T-helper 1 cell treated with Interleukin-12 subunit alpha and Interleukin-12 subunit beta and Interleukin-4 antibody, amounts not matched to agents 30 μg/mL and 1 μg/mL, for 36 hours (primary cell): ENCODE results near the gene DGKQ.

Source experiments
- H3K27ac Mint-ChIP-seq: one replicate; pipeline ENCODE4 v1.8.0; 2021; ENCODE audit warnings: mild to moderate bottlenecking, mixed read lengths
- H3K27me3 Mint-ChIP-seq: one replicate; pipeline ENCODE4 v1.8.0; 2021; ENCODE audit warnings: low read depth, mixed read lengths
- H3K36me3 Mint-ChIP-seq: one replicate; pipeline ENCODE4 v1.8.0; 2021; ENCODE audit warnings: low read depth, mixed read lengths
- H3K4me1 Mint-ChIP-seq: one replicate; pipeline ENCODE4 v1.8.0; 2021; ENCODE audit warnings: low read depth, mixed read lengths
- H3K4me3 Mint-ChIP-seq: one replicate; pipeline ENCODE4 v1.8.0; 2021; ENCODE audit warnings: mild to moderate bottlenecking, moderate library complexity, mixed read lengths
- H3K9me3 Mint-ChIP-seq: one replicate; pipeline ENCODE4 v1.8.0; 2021; ENCODE audit warnings: mixed read lengths

DGKQ gene

GRCh38 chr4:973431-974397, at the start of gene DGKQ:
Gene DGKQ (minus strand): TSS chr4:973569. CDS start chr4:973482, 87 bp downstream.
- Mint-ChIP-seq H3K4me3 (peak within 1 kb of the TSS; percentile 21), H3K27ac (no peak within 1 kb of the TSS), H3K9me3 (no peaks in the 10 kb centered on the region), H3K27me3 (no peaks in the 10 kb centered on the region), H3K36me3 (no peaks in the 10 kb centered on the region), H3K4me1 (peaks cover 5% of the 10 kb centered on the region)

GRCh38 chr4:1022739-1023066, 49.3 kb upstream of the DGKQ start:
- Mint-ChIP-seq H3K36me3 (peaks cover 2% of the 10 kb centered on the region), H3K27me3 (no peaks in the 10 kb centered on the region), H3K27ac (no peak overlapping the region), H3K4me1 (peaks cover 6% of the 10 kb centered on the region), H3K4me3 (no peak overlapping the region), H3K9me3 (no peaks in the 10 kb centered on the region)

- no peaks in the 10 kb centered on the region for H3K27me3 Mint-ChIP-seq
- H3K36me3 Mint-ChIP-seq: peaks cover 2% of the 10 kb centered on the region
- H3K4me1 Mint-ChIP-seq: peaks cover 6% of the 10 kb centered on the region
- H3K27ac Mint-ChIP-seq: no peak overlapping the region
- H3K4me3 Mint-ChIP-seq: no peak overlapping the region
- no peaks in the 10 kb centered on the region for H3K9me3 Mint-ChIP-seq
These were observed 48.8 kb upstream of the DGKQ start for GRCh38 chr4:1022051-1022738.

- Mint-ChIP-seq H3K27me3 (no peaks in the 10 kb centered on the region), H3K27ac (no peak overlapping the region), H3K36me3 (peaks cover 2% of the 10 kb centered on the region), H3K4me1 (peaks cover 6% of the 10 kb centered on the region), H3K9me3 (no peaks in the 10 kb centered on the region), H3K4me3 (no peak overlapping the region)
These were observed 48.1 kb upstream of the DGKQ start for GRCh38 chr4:1021386-1022050.

- no peaks in the 10 kb centered on the region for H3K4me1 Mint-ChIP-seq
- H3K9me3 Mint-ChIP-seq: no peaks in the 10 kb centered on the region
- H3K27me3 Mint-ChIP-seq: no peaks in the 10 kb centered on the region
- no peaks in the 10 kb centered on the region for H3K36me3 Mint-ChIP-seq
- H3K27ac Mint-ChIP-seq: no peak overlapping the region
- H3K4me3 Mint-ChIP-seq: no peak overlapping the region
These were observed 46.5 kb upstream of the DGKQ start for GRCh38 chr4:1019729-1020470.

- no peak overlapping the region for H3K4me3 Mint-ChIP-seq
- no peaks in the 10 kb centered on the region for H3K4me1 Mint-ChIP-seq
- no peak overlapping the region for H3K27ac Mint-ChIP-seq
- H3K36me3 Mint-ChIP-seq: no peaks in the 10 kb centered on the region
- no peaks in the 10 kb centered on the region for H3K27me3 Mint-ChIP-seq
- no peaks in the 10 kb centered on the region for H3K9me3 Mint-ChIP-seq
These were observed 46.0 kb upstream of the DGKQ start for GRCh38 chr4:1019320-1019719.

GRCh38 chr4:1018147-1019020, 45.0 kb upstream of the DGKQ start:
- Mint-ChIP-seq H3K9me3 (no peaks in the 10 kb centered on the region), H3K4me3 (no peak overlapping the region), H3K27me3 (no peaks in the 10 kb centered on the region), H3K36me3 (no peaks in the 10 kb centered on the region), H3K27ac (no peak overlapping the region), H3K4me1 (peaks cover 2% of the 10 kb centered on the region)

GRCh38 chr4:1017706-1018105, 44.3 kb upstream of the DGKQ start:
- no peak overlapping the region for H3K27ac Mint-ChIP-seq
- no peaks in the 10 kb centered on the region for H3K9me3 Mint-ChIP-seq
- no peaks in the 10 kb centered on the region for H3K36me3 Mint-ChIP-seq
- no peaks in the 10 kb centered on the region for H3K27me3 Mint-ChIP-seq
- peaks cover 2% of the 10 kb centered on the region for H3K4me1 Mint-ChIP-seq
- no peak overlapping the region for H3K4me3 Mint-ChIP-seq

GRCh38 chr4:1017211-1017610, 43.8 kb upstream of the DGKQ start:
- Mint-ChIP-seq H3K36me3 (no peaks in the 10 kb centered on the region), H3K27ac (no peak overlapping the region), H3K4me3 (no peak overlapping the region), H3K4me1 (peaks cover 2% of the 10 kb centered on the region), H3K27me3 (no peaks in the 10 kb centered on the region), H3K9me3 (no peaks in the 10 kb centered on the region)

- no peaks in the 10 kb centered on the region for H3K27me3 Mint-ChIP-seq
These were observed 42.4 kb upstream of the DGKQ start for GRCh38 chr4:1015746-1016145.

GRCh38 chr4:1015179-1015578, 41.8 kb upstream of the DGKQ start:
- H3K4me3 Mint-ChIP-seq: no peak overlapping the region
- no peaks in the 10 kb centered on the region for H3K9me3 Mint-ChIP-seq
- H3K27ac Mint-ChIP-seq: no peak overlapping the region
- H3K4me1 Mint-ChIP-seq: peaks cover 7% of the 10 kb centered on the region
- H3K36me3 Mint-ChIP-seq: no peaks in the 10 kb centered on the region
- no peaks in the 10 kb centered on the region for H3K27me3 Mint-ChIP-seq

More at GRCh38 chr4:1015746-1016145, 42.4 kb upstream of the DGKQ start:
- no peak overlapping the region for H3K27ac Mint-ChIP-seq
- H3K36me3 Mint-ChIP-seq: no peaks in the 10 kb centered on the region
- peaks cover 2% of the 10 kb centered on the region for H3K4me1 Mint-ChIP-seq
- H3K9me3 Mint-ChIP-seq: no peaks in the 10 kb centered on the region
- H3K4me3 Mint-ChIP-seq: no peak overlapping the region

- Mint-ChIP-seq H3K4me3 (no peak overlapping the region), H3K27me3 (no peaks in the 10 kb centered on the region), H3K9me3 (no peaks in the 10 kb centered on the region), H3K4me1 (peaks cover 7% of the 10 kb centered on the region), H3K27ac (no peak overlapping the region), H3K36me3 (no peaks in the 10 kb centered on the region)
These were observed 41.2 kb upstream of the DGKQ start for GRCh38 chr4:1014291-1015167.
